Mucosa of stomach (tissue), 1 donor: Measurements from ENCODE around the gene DIAPH3.

Experiments
- H3K27me3 ChIP-seq: one replicate; pipeline ENCODE4 v1.7.0; 2013; ENCODE audit warnings: mild to moderate bottlenecking, low read length; ENCODE audit not compliant: control insufficient read depth, insufficient read depth
- H3K36me3 ChIP-seq: one replicate; pipeline ENCODE4 v1.7.0; 2013; ENCODE audit warnings: low read length; ENCODE audit not compliant: control insufficient read depth, insufficient read depth
- H3K4me1 ChIP-seq: one replicate; pipeline ENCODE4 v1.7.0; 2013; ENCODE audit warnings: mild to moderate bottlenecking, low read length; ENCODE audit not compliant: control insufficient read depth, insufficient read depth
- H3K4me3 ChIP-seq: one replicate; pipeline ENCODE4 v1.7.0; 2013; ENCODE audit warnings: low read length
- H3K9ac ChIP-seq: one replicate; pipeline ENCODE4 v1.7.0; 2013; ENCODE audit warnings: mild to moderate bottlenecking, low read length, moderate library complexity
- H3K9me3 ChIP-seq: one replicate; pipeline ENCODE4 v1.7.0; 2013; ENCODE audit warnings: mild to moderate bottlenecking, low read length, moderate library complexity; ENCODE audit not compliant: control insufficient read depth
- donor health status: Pancreatic carcinoma.

The DIAPH3 gene

DNA sequence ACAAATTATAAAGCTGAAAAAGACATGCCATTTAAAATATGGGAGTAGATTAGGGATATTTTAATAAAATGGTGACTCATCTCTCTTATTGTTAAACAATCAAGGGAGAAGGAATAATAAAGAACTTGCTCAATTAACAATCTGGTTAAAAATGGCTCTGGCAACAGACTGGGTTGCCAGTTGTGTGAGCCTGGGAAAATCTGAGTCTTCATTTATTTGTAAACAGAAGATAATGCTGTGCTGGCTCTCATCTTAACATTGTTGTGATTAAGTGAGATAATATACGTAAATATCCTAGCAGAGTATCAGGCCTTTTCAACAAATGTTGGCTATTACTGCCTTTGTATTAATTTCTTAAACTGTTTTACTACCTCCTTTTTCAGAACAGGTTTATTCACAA lies 453.3 kb downstream of the DIAPH3 start:
- Histone ChIP-seq H3K4me1 (no peaks in the 10 kb centered on the region), H3K4me3 (no peak overlapping the region), H3K9ac (no peak overlapping the region), H3K36me3 (no peaks in the 10 kb centered on the region), H3K9me3 (no peaks in the 10 kb centered on the region), H3K27me3 (no peaks in the 10 kb centered on the region)

DNA sequence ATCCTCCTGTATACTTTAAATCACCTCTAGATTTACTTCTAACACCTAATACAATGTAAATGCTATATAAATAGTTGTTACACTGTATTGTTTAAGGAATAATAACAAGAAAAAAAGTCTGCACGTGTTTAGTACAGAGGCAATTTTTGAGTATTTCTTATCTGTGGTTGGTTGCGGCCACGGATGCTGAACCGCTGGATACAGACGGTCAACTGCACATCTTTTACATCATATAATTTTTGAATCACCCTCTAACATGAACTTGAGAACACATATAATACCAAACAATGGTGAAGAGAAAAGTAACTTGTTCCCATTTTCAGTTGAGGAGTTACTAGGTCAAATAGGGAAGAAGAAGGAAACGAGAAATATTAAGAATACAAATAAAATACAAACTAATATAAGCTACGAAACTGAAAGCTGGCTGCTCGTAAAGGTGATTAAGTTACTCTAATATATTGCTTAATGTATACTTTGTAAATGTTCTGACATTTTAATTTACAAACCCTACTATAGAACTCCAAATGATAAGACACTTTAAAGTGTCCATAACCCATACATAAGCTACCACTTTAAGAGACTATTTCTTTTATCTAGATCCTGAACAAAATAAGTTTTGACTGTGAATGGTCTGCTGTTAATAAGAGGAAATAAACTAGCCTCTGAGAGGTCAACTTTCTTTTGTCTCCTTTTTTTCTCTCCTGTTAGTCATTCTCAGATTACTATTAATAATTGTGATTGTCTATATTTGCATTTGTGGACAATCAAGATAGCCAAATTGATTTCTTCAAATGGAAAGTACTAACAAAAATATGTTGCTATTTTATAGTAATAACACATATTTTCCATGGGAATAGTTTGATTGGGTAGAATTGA lies 457.4 kb downstream of the DIAPH3 start:
- Histone ChIP-seq H3K4me1 (no peaks in the 10 kb centered on the region), H3K36me3 (no peaks in the 10 kb centered on the region), H3K9ac (no peak overlapping the region), H3K9me3 (no peaks in the 10 kb centered on the region), H3K4me3 (no peak overlapping the region), H3K27me3 (no peaks in the 10 kb centered on the region)

DNA sequence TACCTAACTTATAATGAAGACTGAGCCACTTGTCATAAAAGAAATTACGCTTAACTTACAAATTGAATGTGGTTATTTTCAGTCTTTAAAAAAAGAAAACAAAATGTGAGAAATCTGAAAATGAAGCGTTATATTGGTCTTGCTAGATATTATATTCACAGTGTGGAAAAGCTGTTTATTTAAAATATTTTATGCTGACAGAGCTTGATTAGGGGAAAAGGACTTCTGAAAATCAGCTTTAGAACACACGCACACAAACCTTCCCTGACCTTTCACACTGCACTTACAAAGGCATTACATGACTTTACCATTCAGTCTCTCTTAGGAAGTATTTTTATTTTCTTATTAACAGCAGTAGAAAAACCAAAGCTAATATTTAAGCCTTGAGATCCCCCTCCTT lies 461.5 kb downstream of the DIAPH3 start:
- no peak overlapping the region for H3K4me3 ChIP-seq
- no peaks in the 10 kb centered on the region for H3K36me3 ChIP-seq
- no peaks in the 10 kb centered on the region for H3K27me3 ChIP-seq
- H3K9me3 ChIP-seq = no peaks in the 10 kb centered on the region
- H3K4me1 ChIP-seq = no peaks in the 10 kb centered on the region
- H3K9ac ChIP-seq = no peak overlapping the region

- Histone ChIP-seq H3K27me3 (no peaks in the 10 kb centered on the region), H3K9ac (no peak overlapping the region), H3K4me3 (no peak overlapping the region), H3K36me3 (no peaks in the 10 kb centered on the region), H3K4me1 (no peaks in the 10 kb centered on the region), H3K9me3 (no peaks in the 10 kb centered on the region)
These were observed 462.5 kb downstream of the DIAPH3 start for GRCh38 chr13:59701261-59701660.

DNA sequence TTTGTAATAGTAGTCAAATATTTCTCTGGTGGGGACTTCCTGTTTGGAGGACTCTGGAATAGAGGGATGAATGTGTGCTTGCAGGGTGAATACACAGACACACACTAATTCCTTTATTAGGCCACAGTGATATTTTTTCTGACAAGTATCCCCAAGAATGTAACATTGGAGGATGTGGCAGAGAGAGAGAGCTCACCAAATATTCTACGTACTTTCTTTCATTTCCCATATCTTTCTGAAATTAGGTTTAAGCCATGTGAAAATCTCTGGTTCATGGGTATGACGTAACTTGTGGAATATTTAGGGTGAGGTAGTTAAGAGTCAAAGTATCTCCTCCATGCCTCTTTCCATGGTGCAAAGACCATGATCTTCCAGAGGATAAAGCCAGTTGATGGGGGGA lies 463.4 kb downstream of the DIAPH3 start:
- no peak overlapping the region for H3K4me3 ChIP-seq
- no peaks in the 10 kb centered on the region for H3K27me3 ChIP-seq
- H3K9me3 ChIP-seq = no peaks in the 10 kb centered on the region
- H3K4me1 ChIP-seq = no peaks in the 10 kb centered on the region
- H3K36me3 ChIP-seq = no peaks in the 10 kb centered on the region
- H3K9ac ChIP-seq = no peak overlapping the region

- no peak overlapping the region for H3K4me3 ChIP-seq
- no peaks in the 10 kb centered on the region for H3K36me3 ChIP-seq
- H3K27me3 ChIP-seq = no peaks in the 10 kb centered on the region
- H3K4me1 ChIP-seq = no peaks in the 10 kb centered on the region
- H3K9ac ChIP-seq = no peak overlapping the region
- no peaks in the 10 kb centered on the region for H3K9me3 ChIP-seq
These were observed 467.5 kb downstream of the DIAPH3 start for GRCh38 chr13:59696271-59696670.

DNA sequence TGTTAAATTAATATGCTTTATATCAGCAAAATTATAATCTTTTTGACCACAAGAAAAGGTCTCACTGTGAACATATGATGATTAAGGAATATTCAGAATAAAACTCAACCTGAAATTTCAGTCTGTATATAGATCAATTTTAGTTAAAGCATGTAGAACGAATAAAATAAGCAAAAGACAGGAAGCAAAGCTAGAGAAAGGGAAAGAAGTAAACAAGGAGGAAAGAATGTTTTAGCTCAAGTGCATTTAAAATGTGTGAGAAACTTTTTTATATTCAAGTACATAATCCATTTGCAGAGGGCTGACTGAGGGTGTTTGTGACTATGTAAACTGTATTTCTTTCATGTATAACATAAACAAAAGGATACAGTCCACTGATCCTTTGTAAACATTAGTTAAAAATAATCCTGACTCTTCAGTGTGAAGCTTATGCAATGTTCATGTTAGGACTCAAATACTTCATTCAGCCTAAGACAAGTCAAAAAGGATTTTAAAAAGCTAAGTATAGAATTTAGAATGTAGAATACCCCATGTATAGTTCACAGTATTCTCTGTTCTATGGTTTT lies 472.1 kb downstream of the DIAPH3 start:
- no peaks in the 10 kb centered on the region for H3K4me1 ChIP-seq
- H3K27me3 ChIP-seq = no peaks in the 10 kb centered on the region
- H3K4me3 ChIP-seq = no peak overlapping the region
- no peaks in the 10 kb centered on the region for H3K9me3 ChIP-seq
- no peak overlapping the region for H3K9ac ChIP-seq
- no peaks in the 10 kb centered on the region for H3K36me3 ChIP-seq

GRCh38 chr13:59690857-59691500 lies 472.7 kb downstream of the DIAPH3 start:
- Histone ChIP-seq H3K27me3 (no peaks in the 10 kb centered on the region), H3K36me3 (no peaks in the 10 kb centered on the region), H3K4me3 (no peak overlapping the region), H3K9ac (no peak overlapping the region), H3K4me1 (no peaks in the 10 kb centered on the region), H3K9me3 (no peaks in the 10 kb centered on the region)

DNA sequence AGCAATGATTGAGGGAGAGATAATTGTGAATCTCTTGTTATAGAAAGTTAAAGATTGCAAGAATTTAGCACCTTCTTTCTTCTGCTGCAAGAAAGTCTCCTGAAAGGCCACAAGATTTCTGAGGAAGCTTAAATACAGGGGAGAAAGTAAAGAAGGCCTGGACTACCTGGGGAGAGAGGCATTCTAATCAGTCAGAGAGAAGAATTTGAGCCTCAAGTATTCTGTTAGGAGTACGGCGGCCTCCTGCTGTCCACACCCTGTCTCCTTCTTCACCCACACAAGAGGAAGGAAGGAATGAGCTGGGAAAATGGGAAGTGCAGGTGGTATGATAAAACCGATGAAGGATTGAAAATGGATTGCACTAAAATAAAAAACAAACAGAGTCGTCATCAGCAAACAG lies 474.7 kb downstream of the DIAPH3 start:
- Histone ChIP-seq H3K4me1 (no peaks in the 10 kb centered on the region), H3K9ac (no peak overlapping the region), H3K36me3 (no peaks in the 10 kb centered on the region), H3K27me3 (no peaks in the 10 kb centered on the region), H3K4me3 (no peak overlapping the region), H3K9me3 (no peaks in the 10 kb centered on the region)

GRCh38 chr13:59686798-59687394 lies 476.8 kb downstream of the DIAPH3 start:
- H3K36me3 ChIP-seq = no peaks in the 10 kb centered on the region
- H3K9ac ChIP-seq = no peak overlapping the region
- no peaks in the 10 kb centered on the region for H3K9me3 ChIP-seq
- H3K4me1 ChIP-seq = no peaks in the 10 kb centered on the region
- H3K27me3 ChIP-seq = no peaks in the 10 kb centered on the region
- no peak overlapping the region for H3K4me3 ChIP-seq

- no peaks in the 10 kb centered on the region for H3K9me3 ChIP-seq
- no peaks in the 10 kb centered on the region for H3K4me1 ChIP-seq
- no peak overlapping the region for H3K9ac ChIP-seq
- no peaks in the 10 kb centered on the region for H3K27me3 ChIP-seq
- H3K36me3 ChIP-seq = no peaks in the 10 kb centered on the region
- H3K4me3 ChIP-seq = no peak overlapping the region
These were observed 479.6 kb downstream of the DIAPH3 start for GRCh38 chr13:59684105-59684504.
